T47D (cell line): Measurements from ENCODE around the gene TTYH3.

Experiments
- DNase-seq, 2 experiments: peaks; one replicate each; pipeline versions ENCODE4 v3.0.0 to v3.0.0-alpha.2; 2011 to 2012; ENCODE audit warnings: low read depth in 1 of 2, low spot score in 1 of 2
- JUND ChIP-seq: IDR thresholded peaks from 2 replicates; pipeline ENCODE4 v1.6.1; 2012; ENCODE audit warnings: low read depth
- in situ Hi-C: cut with HindIII; loops from 2 replicates; pipeline ENCODE4 v1.10.0; 2016; ENCODE audit warnings: low sequenced_read_pairs, low pct_unique_long_range_greater_than_20kb

Gene TTYH3

DNA sequence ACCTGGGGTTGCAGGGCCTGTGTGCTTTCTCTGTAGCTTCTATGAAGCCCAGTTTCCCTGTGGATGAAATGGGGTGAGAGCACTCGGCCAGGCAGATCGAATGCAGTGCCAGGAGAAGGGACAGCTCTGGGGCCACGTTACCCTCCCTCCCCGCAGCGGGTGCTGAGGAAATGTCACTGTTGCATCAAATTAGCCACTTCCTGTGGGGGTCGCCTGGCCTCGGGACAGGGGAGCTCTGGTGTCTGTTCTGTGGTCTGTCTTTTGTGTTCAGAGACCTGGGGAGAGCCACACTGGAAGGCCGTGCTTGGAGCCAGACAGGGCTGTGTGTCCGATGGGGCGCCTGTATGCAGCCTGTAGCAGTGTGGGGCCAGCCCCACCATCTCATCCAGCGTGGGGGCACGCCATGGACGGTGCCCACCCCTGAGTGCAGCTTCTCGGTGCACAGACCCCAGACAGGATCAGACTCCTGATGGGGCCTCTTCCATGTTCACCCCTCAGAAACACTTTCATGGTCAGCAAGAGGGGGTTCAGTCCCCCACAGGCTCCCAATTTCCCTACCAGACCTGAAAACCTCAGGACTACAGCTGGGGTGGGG, 13.6 kb downstream of the TTYH3 start:
- TF ChIP-seq JUND: no peak
- DNase-seq: no peak
- in situ Hi-C loops: no loop called here

DNA sequence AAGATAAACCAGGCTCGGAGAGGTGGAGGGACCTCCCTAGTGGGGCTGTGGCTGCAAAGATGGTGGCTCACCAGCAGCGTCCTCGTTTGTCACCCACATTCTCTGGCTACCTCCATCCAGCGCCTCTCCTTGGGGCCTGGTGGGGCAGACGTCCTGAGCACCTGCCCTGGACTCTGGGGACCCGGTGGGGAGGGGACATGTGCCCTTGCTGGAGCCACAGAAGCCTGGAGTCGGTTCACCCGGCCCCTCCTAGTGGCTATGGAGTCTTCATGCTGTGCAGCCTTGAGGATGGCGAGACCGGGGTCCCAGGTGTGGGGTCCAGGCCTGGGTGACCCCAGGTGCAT, 14.5 kb downstream of the TTYH3 start:
- TF ChIP-seq JUND: no peak
- no peak for DNase-seq
- in situ Hi-C loops: no loop called here

DNA sequence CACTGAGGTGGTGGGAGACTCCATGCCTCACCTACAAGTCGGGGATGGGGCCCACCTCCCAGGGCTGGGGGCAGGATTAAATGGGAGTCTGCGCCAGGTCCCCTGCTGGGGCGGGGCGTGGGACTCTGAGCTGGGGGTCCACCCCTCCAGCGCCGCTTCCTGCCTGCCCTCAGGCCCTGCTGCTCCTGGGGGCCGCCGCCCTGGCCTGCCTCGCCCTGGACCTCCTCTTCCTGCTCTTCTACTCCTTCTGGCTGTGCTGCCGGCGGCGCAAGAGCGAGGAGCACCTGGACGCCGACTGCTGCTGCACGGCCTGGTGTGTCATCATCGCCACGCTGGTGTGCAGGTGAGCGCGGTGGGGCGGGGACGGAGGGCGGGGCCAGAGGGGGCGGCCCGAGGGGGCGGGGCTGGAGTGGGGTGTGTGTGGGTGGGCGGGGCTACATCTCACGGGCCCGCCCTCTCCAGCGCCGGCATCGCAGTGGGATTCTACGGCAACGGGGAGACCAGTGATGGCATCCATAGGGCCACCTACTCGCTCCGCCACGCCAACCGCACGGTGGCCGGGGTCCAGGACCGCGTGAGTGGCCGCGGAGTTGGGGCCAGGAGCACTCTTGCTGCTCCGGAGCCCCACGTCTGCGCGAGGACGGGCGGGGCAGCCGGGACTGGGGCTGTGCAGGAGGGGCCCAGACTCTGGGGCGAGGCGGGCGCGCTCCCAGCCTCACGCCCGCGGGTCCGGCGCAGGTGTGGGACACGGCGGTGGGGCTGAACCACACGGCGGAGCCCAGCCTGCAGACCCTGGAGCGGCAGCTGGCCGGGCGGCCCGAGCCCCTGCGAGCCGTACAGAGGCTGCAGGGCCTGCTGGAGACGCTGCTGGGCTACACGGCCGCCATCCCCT, 15.1 kb downstream of the TTYH3 start:
- DNase-seq: peak in 1 of 2 experiments; percentile 44
- in situ Hi-C loops: no loop called here
- TF ChIP-seq JUND: no peak

DNA sequence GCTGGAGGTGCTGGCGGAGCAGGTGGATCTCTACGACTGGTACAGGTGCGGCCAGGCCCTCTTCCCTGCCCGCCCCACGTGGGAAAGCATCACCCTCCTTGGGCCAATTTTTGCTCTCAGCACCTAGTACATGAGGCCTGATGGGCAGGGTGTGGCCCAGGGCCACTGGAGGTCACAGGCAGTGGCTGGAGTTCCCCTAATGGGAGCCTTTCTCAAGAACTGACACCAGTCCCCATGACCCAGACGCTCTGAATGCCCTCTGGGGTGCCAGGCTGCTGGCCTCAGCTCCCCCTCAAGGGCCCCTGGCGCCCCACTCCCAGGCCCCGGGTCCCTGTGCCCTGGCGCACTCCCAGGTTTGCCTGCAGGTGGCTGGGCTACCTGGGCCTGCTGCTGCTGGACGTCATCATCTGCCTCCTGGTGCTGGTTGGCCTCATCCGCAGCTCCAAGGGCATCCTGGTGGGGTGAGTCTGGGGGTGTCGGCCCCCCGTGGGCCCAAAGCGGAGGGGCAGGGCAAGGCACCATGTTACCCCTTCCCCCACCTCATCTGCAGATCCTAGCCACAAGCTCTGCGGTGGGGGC, 15.9 kb downstream of the TTYH3 start:
- TF ChIP-seq JUND: no peak
- DNase-seq: no peak
- in situ Hi-C loops: no loop called here

DNA sequence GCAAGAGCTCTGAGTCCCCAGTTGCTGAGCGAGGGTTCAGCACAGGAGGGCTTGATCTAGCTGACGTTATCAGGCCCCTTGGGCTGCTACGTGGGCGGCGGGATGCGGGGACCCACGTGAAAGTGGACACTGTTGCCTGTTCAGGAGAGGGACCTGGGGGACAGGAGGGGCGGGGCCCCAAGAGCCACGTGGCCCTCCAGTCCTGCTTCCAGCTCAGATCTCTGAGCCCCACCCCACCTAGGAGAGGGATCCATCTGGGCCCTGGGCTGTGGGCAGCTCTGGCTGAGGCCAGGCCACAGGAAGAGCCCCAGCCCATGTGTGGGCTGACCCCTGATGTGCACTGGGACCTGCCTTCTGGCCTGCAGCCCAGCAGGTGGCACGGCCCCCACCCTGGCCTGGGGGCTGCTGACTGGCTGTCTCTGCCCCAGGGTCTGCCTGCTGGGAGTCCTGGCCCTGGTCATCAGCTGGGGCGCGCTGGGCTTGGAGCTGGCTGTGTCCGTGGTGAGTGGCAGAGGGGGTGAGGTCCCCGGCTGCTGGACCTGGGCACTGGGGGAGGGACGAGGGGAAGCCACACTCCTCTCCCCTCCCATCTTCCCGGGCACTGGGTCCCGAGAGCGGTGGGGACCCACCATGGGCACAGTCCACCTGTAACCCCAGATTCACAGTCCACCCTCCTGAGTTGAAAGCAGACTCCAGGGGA, 17.5 kb downstream of the TTYH3 start:
- no peak for TF ChIP-seq JUND
- no peak for DNase-seq
- in situ Hi-C loops: no loop called here

DNA sequence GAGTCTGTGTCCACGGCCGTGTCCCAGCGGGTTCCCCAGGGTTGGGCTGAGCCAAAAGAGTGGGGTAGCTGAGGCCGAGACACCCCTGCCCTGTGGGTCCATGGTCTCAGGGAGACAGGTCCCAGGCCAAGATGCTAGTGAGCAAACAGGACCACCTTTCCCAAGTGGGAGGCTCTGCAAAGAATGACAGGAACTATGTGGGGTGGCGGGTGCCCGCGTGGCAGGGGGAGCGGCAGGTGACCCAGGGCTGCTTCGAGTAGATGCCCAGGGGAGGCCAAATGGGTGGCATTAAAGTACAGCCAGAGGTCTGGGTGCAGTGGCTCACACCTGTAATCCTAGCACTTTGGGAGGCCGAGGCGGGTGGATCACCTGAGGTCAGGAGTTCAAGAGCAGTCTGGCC, 18.2 kb downstream of the TTYH3 start:
- in situ Hi-C loops: no loop called here
- no peak for TF ChIP-seq JUND
- DNase-seq: no peak

DNA sequence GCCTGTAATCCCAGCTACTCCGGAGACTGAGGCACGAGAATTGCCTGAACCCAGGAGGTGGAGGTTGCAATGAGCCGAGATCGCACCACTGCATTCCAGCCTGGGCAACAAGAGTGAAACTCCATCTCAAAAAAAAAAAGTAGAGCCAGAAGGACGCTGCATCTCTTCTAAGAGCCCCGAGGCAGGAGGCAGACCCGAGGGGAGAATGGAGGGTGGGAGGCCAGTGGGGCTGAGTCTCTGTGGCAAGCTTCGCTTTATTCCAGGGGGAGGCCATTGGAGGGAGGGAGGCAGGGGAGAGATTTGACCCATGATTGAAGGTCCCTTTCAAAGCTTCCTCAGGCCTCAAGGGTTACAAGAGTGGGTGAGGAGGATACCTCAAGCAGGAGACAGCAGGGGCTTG, 18.7 kb downstream of the TTYH3 start:
- no peak for DNase-seq
- no peak for TF ChIP-seq JUND
- in situ Hi-C loops: no loop called here

DNA sequence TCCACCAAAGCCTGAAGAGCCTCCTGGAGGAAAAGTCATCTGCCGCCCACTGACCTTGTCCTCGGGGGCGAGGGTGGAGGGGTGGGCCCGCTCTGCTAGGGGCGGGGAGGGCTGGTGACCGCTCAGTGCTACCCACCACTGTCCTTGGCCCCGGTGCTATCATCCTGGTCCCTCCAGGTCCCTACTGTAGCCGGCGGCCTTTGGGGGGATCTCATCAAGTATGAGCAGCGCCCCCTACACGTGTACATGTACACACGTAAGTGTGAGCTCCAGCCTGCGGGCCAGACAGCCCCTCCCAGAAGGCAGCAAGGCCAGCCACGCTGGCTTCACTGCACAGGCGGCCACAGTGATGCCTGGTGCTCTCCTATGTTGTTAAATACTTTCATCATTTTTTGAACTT, 19.6 kb downstream of the TTYH3 start:
- TF ChIP-seq JUND: no peak
- no peak for DNase-seq
- in situ Hi-C loops: no loop called here

DNA sequence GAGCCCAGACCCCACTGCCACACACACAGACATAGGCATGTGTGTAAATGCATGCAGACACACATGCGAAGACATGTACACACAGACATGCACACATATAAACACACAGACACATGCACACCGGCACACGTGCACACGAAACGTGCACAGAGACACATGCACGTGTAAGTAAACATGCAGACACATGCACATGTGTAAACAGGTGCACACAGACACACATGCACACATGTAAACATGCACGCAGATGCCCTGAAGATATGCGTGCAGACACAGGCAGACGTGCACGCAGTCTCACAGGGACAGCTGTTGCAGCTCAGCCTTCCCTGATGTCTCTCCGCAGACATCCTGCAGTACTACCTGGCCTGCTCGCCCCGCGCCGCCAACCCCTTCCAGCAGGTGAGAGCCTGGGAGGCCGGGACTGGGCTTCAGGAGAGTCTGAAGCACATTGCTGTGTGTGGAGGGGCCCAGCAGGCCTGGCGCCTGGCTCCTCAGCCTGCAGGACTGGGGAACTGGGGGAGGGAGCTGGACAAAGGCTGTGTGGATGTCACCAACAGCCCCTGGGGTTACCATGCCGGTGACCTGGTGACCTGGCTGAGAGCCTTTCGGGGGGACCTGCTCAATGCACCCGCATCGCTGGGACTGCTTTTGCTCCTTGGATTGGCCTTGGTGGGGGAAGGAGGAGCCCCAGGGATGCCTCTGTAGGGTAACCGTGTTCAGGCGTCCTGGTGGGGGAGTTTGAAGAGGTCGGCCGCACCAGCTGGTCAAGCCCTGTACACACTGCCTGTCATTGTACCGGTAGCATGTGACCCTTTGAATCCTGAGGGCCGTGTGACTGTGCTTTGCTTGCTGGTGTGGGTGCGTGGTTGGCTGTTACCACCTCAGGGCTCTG, 20.3 kb downstream of the TTYH3 start:
- DNase-seq: no peak
- in situ Hi-C loops: no loop called here
- no peak for TF ChIP-seq JUND

DNA sequence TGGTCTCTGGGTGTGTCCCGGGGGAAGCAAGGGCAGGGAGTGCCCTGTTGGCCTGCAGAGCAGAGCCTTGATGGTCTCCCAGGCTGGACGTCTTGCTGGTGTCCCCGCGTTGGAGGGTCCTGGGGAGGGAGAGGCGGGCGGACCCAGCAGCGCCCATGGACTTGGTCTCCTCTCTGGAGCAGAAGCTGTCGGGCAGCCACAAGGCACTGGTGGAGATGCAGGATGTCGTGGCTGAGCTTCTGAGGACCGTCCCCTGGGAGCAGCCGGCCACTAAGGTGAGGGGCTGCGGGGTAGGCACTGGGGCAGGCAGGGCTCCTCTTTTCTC, 20.9 kb downstream of the TTYH3 start:
- TF ChIP-seq JUND: no peak
- DNase-seq: no peak
- in situ Hi-C loops: no loop called here

DNA sequence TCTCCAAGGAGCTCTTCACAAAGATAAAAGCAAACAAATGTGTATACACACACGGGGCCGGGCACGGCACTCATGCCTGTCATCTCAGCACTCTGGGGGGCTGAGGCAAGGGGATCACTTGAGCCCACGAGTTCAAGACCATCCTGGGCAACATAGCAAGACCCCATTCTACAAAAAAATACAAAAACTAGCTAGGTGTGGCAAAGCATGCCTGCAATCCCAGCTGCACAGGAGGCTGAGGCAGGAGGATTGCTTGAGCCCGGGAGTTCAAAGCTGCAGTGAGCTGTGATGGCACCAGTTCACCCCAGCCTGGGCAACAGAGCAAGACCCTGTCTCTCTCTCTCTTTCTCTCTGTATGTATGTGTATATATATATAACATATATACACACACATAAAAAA, 22.3 kb downstream of the TTYH3 start:
- DNase-seq: no peak
- in situ Hi-C loops: no loop called here
- no peak for TF ChIP-seq JUND
